Ovary (tissue), 9 donors: ENCODE results near the gene CCDC120. TPM values are rescaled to one million over a fixed set of nuclear protein-coding genes. Genes with fewer than 3 reads are reported as not detected.

Experiments
- DNase-seq, 5 donors: peaks; one replicate each; pipeline ENCODE4 v3.0.0-alpha.2; 2019 to 2020
- H3K27ac ChIP-seq, 2 donors: fragments of 200-600 bp; one replicate each; pipeline versions ENCODE4 v1.5.1 to v1.8.0; 2019 to 2022
- H3K27me3 ChIP-seq: fragments of 200-600 bp; one replicate; pipeline ENCODE4 v1.8.0; 2022
- H3K36me3 ChIP-seq: fragments of 200-600 bp; sonication (generic); one replicate; pipeline ENCODE4 v1.5.1; 2019
- H3K4me1 ChIP-seq: one replicate; pipeline ENCODE4 v1.8.1; 2013; ENCODE audit warnings: mild to moderate bottlenecking, moderate library complexity; ENCODE audit not compliant: insufficient read depth
- H3K4me3 ChIP-seq: fragments of 200-600 bp; sonication (generic); one replicate; pipeline ENCODE4 v1.5.1; 2017
- H3K9me3 ChIP-seq, 2 donors: fragments of 200-600 bp in 1 of 2; sonication (generic) in 1 of 2; one replicate each; pipeline versions ENCODE4 v1.5.1 to v1.8.1; 2013 to 2019; ENCODE audit warnings: mild to moderate bottlenecking in 1 of 2, moderate library complexity in 1 of 2
- CTCF ChIP-seq, 3 donors: fragments of 450-650 bp in 2 of 3; fragments of 200-600 bp in 1 of 3; IDR thresholded peaks; one replicate each; pipeline versions ENCODE4 v1.5.1 to v1.8.0; 2016 to 2022; ENCODE audit warnings: antibody characterized with exemption in 3 of 3, mild to moderate bottlenecking in 1 of 3
- EP300 ChIP-seq: sonication (generic); formaldehyde crosslinking; IDR thresholded peaks from one replicate; pipeline ENCODE4 v1.6.1; 2017; ENCODE audit warnings: antibody characterized with exemption
- POLR2A ChIP-seq: fragments of 450-650 bp; IDR thresholded peaks from one replicate; pipeline ENCODE4 v1.6.1; 2017; ENCODE audit warnings: antibody characterized with exemption, mild to moderate bottlenecking, moderate library complexity
- WGBS, 3 donors: extraction: QIAGEN DNeasy Blood & Tissue Kit in 1 of 3; methylation state at CpG; one replicate each; pipeline versions ENCODE4 v1.1.5 to v1.1.7; 2013 to 2017; 5-methylcytosine and 5-hydroxymethylcytosine counted together
- intact Hi-C, 4 donors: fragments of 100-400 bp; cut with DNase I; formaldehyde crosslinking; loops; one replicate each; pipeline versions ENCODE4 v1.11.0 to v1.15.1; 2022 to 2023
- polyA plus RNA-seq, 2 donors: library from polyadenylated mRNA; stranded (reverse); fragments of 200-250 nt in 1 of 2; fragments of 350-450 nt in 1 of 2; fragmentation: Illumina TruSeq in 1 of 2; extraction: RNeasy Lipid Tissue Mini Kit (QIAGEN cat#74804) in 1 of 2; gene quantifications; one replicate each; pipeline ENCODE4 v1.2.3, GENCODE V29; 2013 to 2014
- total RNA-seq, 7 donors: library from RNA; depleted of rRNA in 2 of 7; stranded (reverse); fragments of >200 nt in 2 of 7; fragmentation: NEBNext Ultra II Directional in 3 of 7; extraction: Animal tissue kit (Norgen Biotek cat#: 25700) in 3 of 7; gene quantifications; one replicate each; pipeline versions ENCODE4 v1.1.0 to v1.2.4, GENCODE V29; 2016 to 2023
- donor health status: DM: no; HTN: no; CAD: no; lungs with moderate emphysema.
- donor health status: DM: no; HTN: no; CAD: no.
- donor health status: Bipolar disorder and iron deficiency.
- donor health status: DM: yes; HTN: yes; CAD: no.
- donor health status: DM: no; HTN: no; CAD: no.
- donor health status: DM: yes; HTN: yes; CAD: no.

The CCDC120 gene
- total and polyA plus RNA-seq, 9 donors = 3.3 to 11.2 (median 9.1) TPM

GRCh38 chrX:49041744-49042580 is 16.8 kb upstream of the CCDC120 start:
- no peaks in the 10 kb centered on the region for H3K4me1 ChIP-seq
- no peaks in the 10 kb centered on the region for H3K36me3 ChIP-seq
- 22 to 32% (median 29%) methylated on average over 10 of the region's 10 CpGs for WGBS, 3 donors
- H3K27me3 ChIP-seq = no peaks in the 10 kb centered on the region
- TF ChIP-seq CTCF (IDR thresholded peaks at IDR 0.05) = no peak
- no peak for TF ChIP-seq POLR2A
- no peak for TF ChIP-seq EP300
- H3K27ac ChIP-seq = peak overlapping the region; percentile 97 to 99
- peaks cover 0 to 3% of the 10 kb centered on the region in 2 donors for H3K9me3 ChIP-seq
- intact Hi-C loops = no loop called here
- no peak for DNase-seq
- H3K4me3 ChIP-seq = peak overlapping the region; percentile 61

GRCh38 chrX:49042581-49043219 is 16.1 kb upstream of the CCDC120 start:
- Histone ChIP-seq H3K4me3 (peak overlapping the region; percentile 61), H3K4me1 (no peaks in the 10 kb centered on the region), H3K27me3 (no peaks in the 10 kb centered on the region), H3K36me3 (no peaks in the 10 kb centered on the region), H3K27ac (peak overlapping the region; percentile 97 to 99), H3K9me3 (peaks cover 0 to 3% of the 10 kb centered on the region in 2 donors)
- no peak for DNase-seq
- TF ChIP-seq CTCF (IDR thresholded peaks at IDR 0.05) (no peak), EP300 (no peak), POLR2A (no peak)
- intact Hi-C loops = no loop called here
- WGBS, 3 donors = 37 to 58% (median 46%) methylated on average over 24 to 29 of the region's 29 CpGs

- 27 to 34% (median 31%) methylated on average over 65 to 67 of the region's 67 CpGs for WGBS, 3 donors
- peaks cover 0 to 3% of the 10 kb centered on the region in 2 donors for H3K9me3 ChIP-seq
- TF ChIP-seq EP300 (peak; percentile 69), POLR2A (peak; percentile 80), CTCF (IDR thresholded peaks at IDR 0.05) (peak; percentile 58 to 80 (median 61))
- peak within 1 kb of the TSS; percentile 61 for H3K4me3 ChIP-seq
- intact Hi-C loops = no loop called here
- no peaks in the 10 kb centered on the region for H3K27me3 ChIP-seq
- DNase-seq = peak; percentile 96 to 99 (median 97)
- no peaks in the 10 kb centered on the region for H3K4me1 ChIP-seq
- H3K36me3 ChIP-seq = no peaks in the 10 kb centered on the region
- peak within 1 kb of the TSS; percentile 97 to 99 for H3K27ac ChIP-seq
These were observed 15.4 kb upstream of the CCDC120 start, which contains the start of gene TFE3 for GRCh38 chrX:49043220-49043986. TFE3 (minus strand) TSS chrX:49043357; CDS start chrX:49043226, 131 bp downstream.

GRCh38 chrX:49043987-49044281 is 14.9 kb upstream of the CCDC120 start:
- H3K27ac ChIP-seq = no peak overlapping the region

More at GRCh38 chrX:49043987-49044281, 14.9 kb upstream of the CCDC120 start:
- 43 to 49% (median 44%) methylated on average over 13 of the region's 13 CpGs for WGBS, 3 donors
- H3K36me3 ChIP-seq = no peaks in the 10 kb centered on the region
- TF ChIP-seq EP300 = no peak
- no peak for TF ChIP-seq CTCF (IDR thresholded peaks at IDR 0.05)
- TF ChIP-seq POLR2A = no peak
- peaks cover 0 to 3% of the 10 kb centered on the region in 2 donors for H3K9me3 ChIP-seq
- no peak overlapping the region for H3K4me3 ChIP-seq
- no peaks in the 10 kb centered on the region for H3K4me1 ChIP-seq
- H3K27me3 ChIP-seq = no peaks in the 10 kb centered on the region
- DNase-seq = no peak
- intact Hi-C loops = no loop called here
